ENCODE results near the gene CYB561D2.

GRCh38 chr3:50330330-50330729 lies 20.3 kb upstream of the CYB561D2 start:
- TF ChIP-seq POLR2A (IDR thresholded peaks at IDR 0.05; ENCODE audit: low read depth) (no peak), EP300 (IDR thresholded peaks at IDR 0.05) (no peak), POLR2AphosphoS5 (IDR thresholded peaks at IDR 0.05) (no peak)
- TF ChIP-seq, protein P1, sequence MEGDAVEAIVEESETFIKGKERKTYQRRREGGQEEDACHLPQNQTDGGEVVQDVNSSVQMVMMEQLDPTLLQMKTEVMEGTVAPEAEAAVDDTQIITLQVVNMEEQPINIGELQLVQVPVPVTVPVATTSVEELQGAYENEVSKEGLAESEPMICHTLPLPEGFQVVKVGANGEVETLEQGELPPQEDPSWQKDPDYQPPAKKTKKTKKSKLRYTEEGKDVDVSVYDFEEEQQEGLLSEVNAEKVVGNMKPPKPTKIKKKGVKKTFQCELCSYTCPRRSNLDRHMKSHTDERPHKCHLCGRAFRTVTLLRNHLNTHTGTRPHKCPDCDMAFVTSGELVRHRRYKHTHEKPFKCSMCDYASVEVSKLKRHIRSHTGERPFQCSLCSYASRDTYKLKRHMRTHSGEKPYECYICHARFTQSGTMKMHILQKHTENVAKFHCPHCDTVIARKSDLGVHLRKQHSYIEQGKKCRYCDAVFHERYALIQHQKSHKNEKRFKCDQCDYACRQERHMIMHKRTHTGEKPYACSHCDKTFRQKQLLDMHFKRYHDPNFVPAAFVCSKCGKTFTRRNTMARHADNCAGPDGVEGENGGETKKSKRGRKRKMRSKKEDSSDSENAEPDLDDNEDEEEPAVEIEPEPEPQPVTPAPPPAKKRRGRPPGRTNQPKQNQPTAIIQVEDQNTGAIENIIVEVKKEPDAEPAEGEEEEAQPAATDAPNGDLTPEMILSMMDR (IDR thresholded peaks at IDR 0.05): no peak

All from esophagus muscularis mucosa (tissue), 4 donors.